Stimulated activated CD8-positive, alpha-beta memory T cell treated with anti-CD3 and anti-CD28 coated beads, Interleukin-15, amount 100 ng/mL, for 4 hours (primary cell): ENCODE data around the gene IBA57.
A peak's percentile ranks its signal among the peaks of the same experiment; 100 is the strongest.

ENCODE experiments used
- DNase-seq, 2 donors: peaks; one replicate each; pipeline ENCODE4 v3.0.0-alpha.2; 2020; ENCODE audit warnings: low read depth in 2 of 2

Gene IBA57

DNA sequence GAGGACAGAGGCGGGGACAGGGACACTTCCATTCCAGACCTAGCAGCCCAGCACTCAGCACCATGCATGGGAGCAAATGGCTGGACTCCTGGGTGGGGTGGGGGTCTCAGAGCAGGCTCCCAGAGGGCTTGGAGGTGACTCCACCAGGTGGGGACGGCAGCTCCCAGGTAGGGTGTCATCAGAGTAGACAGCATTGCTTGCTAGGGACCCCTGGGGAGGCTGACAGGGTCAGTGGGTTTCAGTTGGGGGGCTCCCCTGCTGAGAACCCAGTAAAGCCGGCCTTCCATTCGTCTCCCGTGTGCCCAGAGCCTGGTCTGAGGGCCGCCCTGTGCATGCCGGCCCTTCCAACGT lies 20.6 kb upstream of the IBA57 start:
- no peak for DNase-seq

DNA sequence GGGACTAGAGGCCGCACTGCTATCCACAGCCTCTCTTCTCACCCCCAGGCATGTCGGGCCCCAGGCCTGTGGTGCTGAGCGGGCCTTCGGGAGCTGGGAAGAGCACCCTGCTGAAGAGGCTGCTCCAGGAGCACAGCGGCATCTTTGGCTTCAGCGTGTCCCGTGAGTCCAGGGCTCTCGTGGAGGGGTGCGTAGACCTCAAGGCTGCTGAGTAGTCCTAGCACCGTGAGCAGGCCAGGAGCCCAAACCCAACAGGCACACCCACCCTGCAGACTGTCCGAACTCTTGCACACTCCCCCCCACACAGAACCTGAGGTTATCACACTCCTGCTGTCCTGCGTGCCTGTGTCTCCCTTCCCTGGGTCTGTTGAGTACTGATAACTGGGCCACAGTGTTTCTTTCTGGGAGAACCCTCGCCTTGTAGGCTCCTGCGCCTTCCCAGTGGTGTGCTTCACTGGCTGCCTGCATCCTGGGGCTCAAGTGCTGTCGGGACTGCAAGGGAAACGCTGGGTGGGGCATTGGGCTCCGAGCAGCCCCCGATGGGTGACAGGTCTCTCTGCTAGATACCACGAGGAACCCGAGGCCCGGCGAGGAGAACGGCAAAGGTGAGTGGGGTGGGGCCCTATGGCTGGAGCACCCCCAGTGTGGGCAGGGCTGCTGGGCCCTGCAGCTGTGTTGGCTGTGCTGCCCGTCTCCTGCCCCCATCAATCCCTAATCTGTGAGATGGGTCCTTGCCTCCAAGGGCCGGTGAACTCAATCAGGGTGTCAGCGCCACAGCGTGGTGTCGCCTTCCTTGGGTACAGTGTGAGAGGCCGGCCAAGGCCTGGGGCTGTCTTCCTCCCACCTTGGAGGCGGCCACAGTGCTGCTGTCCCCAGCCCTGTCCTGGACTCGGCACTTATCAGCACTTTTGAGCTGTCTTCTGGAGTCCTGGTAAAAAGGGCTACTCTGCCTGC lies 19.9 kb upstream of the IBA57 start:
- no peak for DNase-seq

DNA sequence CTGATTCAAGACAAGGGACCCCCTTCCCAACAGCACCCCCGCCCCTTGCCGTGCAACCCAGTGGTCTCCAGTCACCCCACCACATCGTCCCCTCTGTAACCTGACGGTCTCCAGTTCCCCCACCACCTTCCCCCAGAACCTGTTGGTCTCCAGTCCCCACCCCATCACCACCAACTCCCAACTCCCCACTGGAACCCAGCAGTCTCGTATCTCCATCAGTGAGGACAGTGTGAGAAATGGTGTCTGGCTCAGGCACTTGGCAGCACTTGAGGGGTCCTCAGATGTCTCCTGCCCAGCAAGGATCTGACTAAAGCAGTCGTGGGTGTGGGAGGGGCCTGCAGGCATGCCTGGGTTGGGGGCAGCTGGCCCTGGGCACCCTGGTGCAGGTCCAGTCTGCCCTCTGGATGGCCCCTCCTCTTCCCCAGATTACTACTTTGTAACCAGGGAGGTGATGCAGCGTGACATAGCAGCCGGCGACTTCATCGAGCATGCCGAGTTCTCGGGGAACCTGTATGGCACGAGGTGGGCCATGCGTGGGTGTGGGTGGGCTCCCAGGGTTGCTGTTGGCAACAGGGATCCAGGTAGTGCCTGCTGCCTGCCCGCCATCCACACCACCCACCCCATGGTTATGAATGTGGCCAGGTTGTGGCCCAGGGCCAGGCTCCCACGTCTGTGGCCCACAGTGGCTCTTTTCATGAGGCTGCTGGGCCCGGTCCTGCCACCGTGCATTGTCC lies 19.0 kb upstream of the IBA57 start:
- no peak for DNase-seq

GRCh38 chr1:228147151-228147693 lies 18.4 kb upstream of the IBA57 start:
- DNase-seq = no peak

DNA sequence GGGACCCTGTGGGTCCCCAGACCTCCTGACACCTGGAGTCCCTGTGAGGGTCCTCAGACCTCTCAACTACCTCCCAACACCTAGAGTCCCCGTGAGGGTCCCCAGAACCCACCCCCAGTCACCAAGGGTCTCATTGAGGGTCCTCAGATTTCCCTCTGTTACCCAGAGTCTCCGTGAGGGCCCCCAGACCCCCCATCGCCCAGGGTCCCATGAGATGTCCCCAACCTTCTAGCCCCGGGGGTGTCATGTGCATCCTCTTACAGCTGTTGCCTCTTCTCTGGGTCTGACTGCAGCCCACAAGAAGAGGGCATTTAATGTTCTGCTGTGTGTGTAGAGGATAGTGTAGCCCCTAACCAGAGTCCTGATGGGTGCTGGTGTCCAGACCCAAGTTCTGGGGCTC lies 17.8 kb upstream of the IBA57 start:
- no peak for DNase-seq

DNA sequence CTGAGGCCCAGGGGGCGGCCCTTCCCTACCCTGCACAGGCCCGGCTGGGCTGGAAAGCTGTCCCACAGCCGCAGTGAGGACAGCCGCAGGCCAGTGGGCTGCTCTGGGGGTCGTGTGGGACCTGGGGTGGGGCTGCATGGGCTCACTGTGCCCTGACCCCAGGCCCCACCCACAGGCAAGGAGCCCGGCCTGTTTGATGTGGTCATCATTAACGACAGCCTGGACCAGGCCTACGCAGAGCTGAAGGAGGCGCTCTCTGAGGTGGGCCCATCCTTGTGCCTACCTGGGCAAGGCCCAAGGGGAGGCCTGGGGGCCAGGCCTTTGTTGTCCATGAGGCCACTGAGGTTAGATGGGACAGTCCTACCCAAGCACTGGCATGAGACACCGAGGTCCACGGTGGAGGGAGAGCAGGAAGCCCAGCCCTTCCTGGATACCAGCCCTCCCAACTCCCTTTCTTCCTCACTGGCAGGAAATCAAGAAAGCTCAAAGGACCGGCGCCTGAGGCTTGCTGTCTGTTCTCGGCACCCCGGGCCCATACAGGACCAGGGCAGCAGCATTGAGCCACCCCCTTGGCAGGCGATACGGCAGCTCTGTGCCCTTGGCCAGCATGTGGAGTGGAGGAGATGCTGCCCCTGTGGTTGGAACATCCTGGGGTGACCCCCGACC lies 17.3 kb upstream of the IBA57 start:
- no peak for DNase-seq

DNA sequence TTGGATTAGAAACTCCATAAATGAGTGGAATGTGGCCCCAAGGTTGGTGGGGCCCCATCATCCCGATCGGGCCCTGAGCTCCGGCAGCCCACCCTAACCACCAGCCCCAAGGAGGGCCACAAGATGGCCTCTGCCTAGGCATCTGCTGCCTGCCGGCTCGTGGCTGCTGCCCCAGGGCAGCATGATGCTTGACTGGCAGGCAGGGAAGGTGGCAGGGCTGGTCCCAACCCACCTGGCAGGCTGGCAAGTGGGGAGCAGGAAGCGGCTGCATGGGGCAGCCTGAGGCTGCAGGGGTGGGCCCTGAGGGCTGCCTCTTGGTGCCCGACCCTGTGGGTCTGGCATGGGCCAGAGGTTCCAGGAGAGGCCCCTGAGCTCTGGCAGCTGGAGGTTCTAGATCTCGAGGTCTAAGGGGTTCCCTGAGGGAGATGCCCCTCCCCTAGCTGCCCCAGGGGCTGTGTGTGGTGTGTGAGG lies 16.6 kb upstream of the IBA57 start:
- no peak for DNase-seq

- no peak for DNase-seq
Observed at GRCh38 chr1:228149406-228150119, 16.0 kb upstream of the IBA57 start, which contains the start of gene GJC2. Gene GJC2, plus strand, starts transcription at chr1:228149930. Its CDS starts 7,829 bp downstream, at chr1:228157759.

DNA sequence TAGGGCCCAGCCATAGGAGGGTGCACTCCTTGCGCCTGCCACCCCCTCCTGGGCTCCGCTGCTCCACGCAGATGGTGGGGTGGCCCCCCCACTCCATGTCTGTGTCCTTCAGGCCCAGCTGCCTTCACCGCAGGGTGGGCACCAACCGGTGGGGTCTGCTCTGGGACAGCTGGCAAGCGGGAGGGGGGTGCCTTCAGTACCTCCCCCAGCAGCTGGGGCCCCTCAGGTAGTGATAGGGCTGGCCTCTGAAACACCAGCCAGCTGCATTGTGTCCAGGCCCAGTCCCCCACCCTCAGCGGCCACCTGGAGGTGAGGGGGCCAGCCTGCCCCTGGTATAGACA lies 15.5 kb upstream of the IBA57 start:
- DNase-seq = no peak

DNA sequence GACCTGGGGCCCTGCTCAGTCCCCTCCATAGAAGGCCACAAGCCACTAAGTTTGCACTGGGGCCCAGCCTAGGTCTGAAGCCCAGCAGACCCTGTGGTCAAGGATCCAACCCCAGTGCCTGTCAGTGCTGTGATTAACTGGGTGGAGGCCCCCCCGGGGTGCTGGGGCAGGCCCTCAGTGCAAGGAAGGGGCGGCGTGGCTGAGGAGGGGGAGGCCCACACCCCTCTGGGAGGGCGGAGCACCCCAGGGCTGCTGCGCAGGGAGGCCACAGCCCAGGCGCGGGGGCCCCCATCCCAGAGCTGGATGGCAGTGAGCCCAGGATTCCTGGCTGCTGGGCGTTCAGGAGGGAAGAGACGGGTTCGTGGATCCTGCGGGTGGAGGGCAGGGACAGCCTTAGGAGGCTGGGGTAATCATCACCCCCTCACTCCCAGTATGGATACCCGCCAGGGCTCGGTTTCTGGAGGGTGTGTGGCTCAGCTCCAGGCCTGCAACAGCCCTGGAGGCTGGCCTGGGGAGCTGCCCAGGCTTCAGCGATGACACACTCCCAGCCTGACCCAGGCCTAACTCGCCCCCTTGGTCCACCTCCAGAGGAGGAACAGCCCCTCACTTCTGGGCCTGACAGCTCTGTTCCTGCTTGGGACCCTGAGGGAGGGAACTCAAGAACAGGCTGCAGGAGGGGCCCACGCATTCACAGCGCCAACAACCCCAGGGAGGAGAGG lies 15.0 kb upstream of the IBA57 start:
- no peak for DNase-seq

DNA sequence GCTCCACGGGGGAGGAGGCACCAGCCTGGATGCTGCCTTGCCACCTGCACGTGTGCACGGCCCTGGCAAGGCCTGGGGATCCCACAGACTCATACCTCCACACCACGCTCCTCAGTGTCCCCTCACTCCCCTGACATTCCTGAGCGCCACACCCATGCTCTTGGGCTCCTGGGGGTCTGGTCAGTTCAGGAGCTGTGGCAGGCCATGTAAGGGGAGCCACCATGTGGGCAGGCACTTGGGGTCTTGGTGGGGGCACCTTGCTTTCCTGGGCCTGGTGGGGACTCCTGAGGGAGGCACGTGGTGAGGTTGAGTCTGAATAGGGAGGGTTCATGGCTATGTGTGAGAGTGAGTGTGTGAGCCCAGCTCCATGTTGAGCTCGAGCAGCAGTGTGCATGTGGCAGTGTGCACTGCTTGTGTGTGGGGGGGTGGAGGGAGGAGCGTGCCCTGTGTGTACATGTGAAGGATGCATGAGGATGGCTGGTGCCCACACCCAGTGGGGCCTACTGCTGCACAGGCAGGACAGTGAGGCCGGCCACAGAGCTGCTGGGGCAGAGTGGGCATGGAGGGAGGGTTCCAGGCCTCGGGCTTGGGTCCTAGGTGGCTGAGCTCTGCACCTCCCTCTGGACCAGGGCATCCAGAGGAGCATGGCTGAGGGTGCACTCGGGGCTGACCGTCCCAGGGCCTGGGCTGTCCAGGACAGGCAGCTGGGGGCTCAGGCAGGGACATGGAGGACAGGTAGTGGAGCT lies 14.3 kb upstream of the IBA57 start:
- DNase-seq = no peak

- no peak for DNase-seq
Observed at GRCh38 chr1:228152097-228152917, 13.3 kb upstream of the IBA57 start.

DNA sequence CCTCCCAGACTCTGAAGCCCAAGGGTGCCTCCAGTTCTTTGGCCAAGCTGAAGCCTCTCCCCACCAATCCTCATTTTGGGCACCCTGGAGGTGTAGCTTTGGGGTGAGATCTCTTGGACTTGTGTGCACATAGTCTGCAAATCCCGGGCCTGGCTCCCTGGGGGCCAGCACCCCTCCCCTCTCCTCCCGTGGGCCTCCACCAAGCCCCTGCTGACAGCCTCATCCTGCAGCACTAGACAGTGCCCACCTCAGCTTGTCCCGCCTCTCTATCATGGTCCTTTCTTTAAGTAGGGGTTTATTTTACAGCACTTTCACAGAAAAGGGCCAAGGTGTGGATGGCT lies 12.7 kb upstream of the IBA57 start:
- DNase-seq = no peak

- no peak for DNase-seq
Observed at GRCh38 chr1:228154021-228154669, 11.5 kb upstream of the IBA57 start.

DNA sequence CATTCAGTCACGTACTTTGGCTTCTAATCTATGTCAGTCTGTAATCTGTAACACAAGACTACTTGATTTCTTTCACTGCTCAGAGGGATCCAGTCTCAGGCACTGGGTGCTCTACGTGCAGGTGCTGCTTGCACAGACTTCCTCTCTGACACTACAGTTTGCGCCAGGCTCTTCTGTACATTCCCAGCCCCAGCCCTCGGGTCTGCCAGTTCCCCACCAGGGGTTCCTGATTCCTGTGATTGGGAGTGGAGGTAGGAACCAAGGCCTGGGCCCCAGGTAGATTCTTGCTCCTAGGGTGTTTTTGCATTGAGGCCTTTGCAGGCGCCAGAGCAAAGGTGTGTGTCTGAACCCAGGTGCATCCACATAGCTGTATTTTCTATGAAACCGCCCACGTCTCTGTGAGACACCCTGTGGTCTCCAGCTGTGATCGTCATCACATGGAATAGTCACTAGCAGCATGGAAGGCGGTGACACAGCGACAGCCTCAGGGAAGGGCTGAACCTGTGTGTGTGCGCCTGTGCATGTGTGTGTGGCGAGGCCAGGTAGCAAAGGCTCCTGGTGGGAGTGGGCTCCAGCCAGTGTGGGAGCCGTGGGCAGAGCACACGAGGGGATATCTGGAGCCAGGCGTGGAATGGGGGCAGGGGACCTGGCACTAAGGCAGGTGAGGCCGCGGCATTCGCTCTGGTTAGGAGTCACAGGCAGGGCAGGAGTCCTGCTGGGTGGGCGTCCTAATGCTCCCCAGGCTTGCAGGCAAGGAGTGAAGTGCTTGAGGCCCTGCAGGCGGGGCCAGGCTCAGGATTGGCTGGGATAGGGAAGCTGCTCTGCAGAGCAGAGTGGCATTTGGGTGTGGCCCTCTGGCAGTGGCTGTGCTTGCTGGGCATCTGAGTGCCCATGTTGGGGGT lies 10.7 kb upstream of the IBA57 start:
- DNase-seq = peak in 1 of 2 donors; percentile 45

DNA sequence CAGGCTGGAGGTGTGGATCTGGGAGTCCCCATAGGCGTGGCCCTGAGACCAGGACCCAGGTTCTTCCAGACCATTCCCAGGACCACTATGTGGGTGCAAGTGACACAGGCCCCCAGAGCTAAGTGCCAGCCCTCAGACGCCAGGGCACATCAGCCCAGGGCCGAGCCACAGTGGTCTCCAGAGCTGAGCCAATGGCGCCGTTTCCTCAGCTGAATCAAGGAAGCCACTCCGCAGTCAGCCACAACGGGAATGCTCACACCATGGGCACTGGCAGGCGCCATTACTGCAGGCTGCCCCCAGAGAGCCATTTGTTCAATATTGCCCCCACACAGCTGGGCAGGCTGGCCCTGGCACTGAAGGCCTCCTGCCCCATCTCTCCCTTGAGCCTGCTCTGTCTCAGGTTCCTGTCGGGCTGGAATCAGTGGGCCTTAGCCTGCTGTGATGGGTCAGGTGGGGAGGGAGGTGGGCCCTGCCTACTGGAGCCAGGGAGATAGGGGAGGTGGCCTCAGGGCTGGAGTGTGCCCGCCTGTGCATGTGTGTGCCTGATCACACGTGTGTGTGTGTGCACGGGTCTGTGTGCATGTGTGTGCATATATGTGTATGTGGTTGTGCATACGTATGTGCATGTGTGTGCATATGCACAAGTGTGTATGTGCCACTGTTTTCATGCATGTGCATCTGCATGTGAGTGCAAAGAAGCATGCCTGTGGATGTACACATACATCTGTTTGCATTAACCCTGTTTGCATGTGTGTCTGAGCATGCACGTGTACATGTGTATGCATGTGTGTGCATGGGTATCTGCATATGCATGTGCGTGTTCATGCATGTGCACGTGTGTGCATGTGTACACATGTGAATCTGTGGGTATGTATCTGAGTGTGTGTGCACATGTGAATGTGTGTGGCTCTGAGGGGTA lies 9.7 kb upstream of the IBA57 start:
- DNase-seq = no peak

GRCh38 chr1:228156515-228156881 lies 9.1 kb upstream of the IBA57 start:
- no peak for DNase-seq
